Stimulated activated CD8-positive, alpha-beta memory T cell treated with anti-CD3 and anti-CD28 coated beads, Interleukin-7, amount 100 ng/mL, for 24 hours (primary cell): ENCODE measurements around the gene ZNF519.

Experiments used
- DNase-seq: peaks from one replicate; pipeline ENCODE4 v3.0.0-alpha.2; 2020; ENCODE audit warnings: low read depth

The ZNF519 gene

GRCh38 chr18:14097761-14098160 lies 34.5 kb downstream of the ZNF519 start:
- DNase-seq = no peak

GRCh38 chr18:14093307-14093915 lies 38.8 kb downstream of the ZNF519 start:
- no peak for DNase-seq

GRCh38 chr18:14092625-14093306 lies 39.5 kb downstream of the ZNF519 start:
- DNase-seq = no peak

GRCh38 chr18:14089781-14090180 lies 42.5 kb downstream of the ZNF519 start:
- no peak for DNase-seq

- no peak for DNase-seq
Measured at GRCh38 chr18:14089191-14089590, 43.0 kb downstream of the ZNF519 start.

GRCh38 chr18:14086458-14087231 lies 45.6 kb downstream of the ZNF519 start:
- DNase-seq = no peak

- DNase-seq = no peak
Measured at GRCh38 chr18:14085770-14086457, 46.3 kb downstream of the ZNF519 start.

GRCh38 chr18:14075196-14075595 lies 57.0 kb downstream of the ZNF519 start:
- DNase-seq = no peak

- no peak for DNase-seq
Measured at GRCh38 chr18:14074187-14074586, 58.0 kb downstream of the ZNF519 start.

GRCh38 chr18:14053661-14054060 lies 78.6 kb downstream of the ZNF519 start:
- DNase-seq = no peak
